ENCODE measurements around the gene PANK4. TPM values are rescaled to one million over a fixed set of nuclear protein-coding genes. Genes with fewer than 3 reads are reported as not detected.

PANK4 gene
- total RNA-seq, 3 donors from 2014 or later: 16.5 to 32.8 (median 31.3) TPM

- intact Hi-C loops (cut with DNase I; ENCODE audit: low total_unique reads): loop anchor here (10.0 kb wide), 1 partner anchor 515 kb away; no protein-coding TSS in a partner anchor
- Histone ChIP-seq H3K4me1 (no peaks in the 10 kb centered on the region), H3K9me3 (no peaks in the 10 kb centered on the region), H3K36me3 (no peaks in the 10 kb centered on the region), H3K4me3 (no peak overlapping the region), H3K27me3 (no peaks in the 10 kb centered on the region), H3K27ac (no peak overlapping the region)
- TF ChIP-seq CTCF (IDR thresholded peaks at IDR 0.05): no peak
- no peak for TF ChIP-seq POLR2A (IDR thresholded peaks at IDR 0.05)
- no peak for TF ChIP-seq POLR2AphosphoS5 (IDR thresholded peaks at IDR 0.05)
- DNase-seq (ENCODE audit: low spot score in 2 of 2): no peak
Measured at GRCh38 chr1:2489615-2490014, 36.8 kb downstream of the PANK4 start.

- no peak overlapping the region for H3K27ac ChIP-seq
- no peak overlapping the region for H3K4me3 ChIP-seq
- DNase-seq (ENCODE audit: low spot score in 2 of 2): no peak
- no peaks in the 10 kb centered on the region for H3K9me3 ChIP-seq
- H3K4me1 ChIP-seq: no peaks in the 10 kb centered on the region
- intact Hi-C loops (cut with DNase I; ENCODE audit: low total_unique reads): no loop called here
- TF ChIP-seq POLR2AphosphoS5 (IDR thresholded peaks at IDR 0.05): no peak
- no peak for TF ChIP-seq POLR2A (IDR thresholded peaks at IDR 0.05)
- TF ChIP-seq CTCF (IDR thresholded peaks at IDR 0.05): no peak
- H3K27me3 ChIP-seq: no peaks in the 10 kb centered on the region
- no peaks in the 10 kb centered on the region for H3K36me3 ChIP-seq
Measured at GRCh38 chr1:2488688-2489087, 37.7 kb downstream of the PANK4 start.

GRCh38 chr1:2486558-2486957 is 39.8 kb downstream of the PANK4 start:
- Histone ChIP-seq H3K9me3 (no peaks in the 10 kb centered on the region), H3K36me3 (no peaks in the 10 kb centered on the region), H3K4me1 (peaks cover 0 to 3% of the 10 kb centered on the region in 2 donors), H3K27me3 (no peaks in the 10 kb centered on the region), H3K4me3 (no peak overlapping the region), H3K27ac (no peak overlapping the region)
- DNase-seq (ENCODE audit: low spot score in 2 of 2): no peak
- TF ChIP-seq CTCF (IDR thresholded peaks at IDR 0.05) (no peak), POLR2A (IDR thresholded peaks at IDR 0.05) (no peak), POLR2AphosphoS5 (IDR thresholded peaks at IDR 0.05) (no peak)
- intact Hi-C loops (cut with DNase I; ENCODE audit: low total_unique reads): no loop called here

GRCh38 chr1:2486041-2486440 is 40.4 kb downstream of the PANK4 start:
- intact Hi-C loops (cut with DNase I; ENCODE audit: low total_unique reads): no loop called here
- TF ChIP-seq POLR2AphosphoS5 (IDR thresholded peaks at IDR 0.05) (no peak), CTCF (IDR thresholded peaks at IDR 0.05) (no peak), POLR2A (IDR thresholded peaks at IDR 0.05) (no peak)

GRCh38 chr1:2483970-2484369 is 42.4 kb downstream of the PANK4 start:
- Histone ChIP-seq H3K4me1 (peaks cover 0 to 21% of the 10 kb centered on the region in 2 donors), H3K4me3 (no peak overlapping the region), H3K27ac (no peak overlapping the region), H3K36me3 (no peaks in the 10 kb centered on the region), H3K27me3 (no peaks in the 10 kb centered on the region), H3K9me3 (no peaks in the 10 kb centered on the region)
- DNase-seq (ENCODE audit: low spot score in 2 of 2): no peak
- intact Hi-C loops (cut with DNase I; ENCODE audit: low total_unique reads): no loop called here
- TF ChIP-seq POLR2AphosphoS5 (IDR thresholded peaks at IDR 0.05) (no peak), POLR2A (IDR thresholded peaks at IDR 0.05) (no peak), CTCF (IDR thresholded peaks at IDR 0.05) (no peak)

More at GRCh38 chr1:2486041-2486440, 40.4 kb downstream of the PANK4 start:
- no peak for DNase-seq (ENCODE audit: low spot score in 2 of 2)
- Histone ChIP-seq H3K4me3 (no peak overlapping the region), H3K27me3 (no peaks in the 10 kb centered on the region), H3K4me1 (peaks cover 0 to 8% of the 10 kb centered on the region in 2 donors), H3K27ac (no peak overlapping the region), H3K36me3 (no peaks in the 10 kb centered on the region), H3K9me3 (no peaks in the 10 kb centered on the region)
